HCT116 (cell line): Measurements from ENCODE around the gene FSCN2. TPM values are rescaled to one million over a fixed set of nuclear protein-coding genes. Genes with fewer than 3 reads are reported as not detected.
A peak's percentile ranks its signal among the peaks of the same experiment; 100 is the strongest.

Experiments
- ATAC-seq: fragments of 200-7000 bp; cut with Tn5 transposase; 2 replicates; pipeline ENCODE4 v1.9.1; 2020; ENCODE audit warnings: mild to moderate bottlenecking, moderate library complexity
- BruUV-seq: library from RNA; stranded (reverse); fragments of 400-500 nt; replicated peaks from 2 replicates; lab custom pipeline; 2021; lab: Mats Ljungman, UMichigan
- CTCF ChIA-PET: fragments of 300-600 bp; sonication (Branson Sonifier 250); formaldehyde crosslinking; loops from one replicate; lab custom pipeline; 2021; ENCODE audit warnings: antibody characterized with exemption; lab: Charles Lee
- POLR2A ChIA-PET: fragments of 300-600, 350-600 bp; sonication (Branson Sonifier 250); formaldehyde crosslinking; loops from one replicate; lab custom pipeline; 2021; ENCODE audit warnings: antibody characterized with exemption; lab: Charles Lee
- RAD21 ChIA-PET, 2 experiments: fragments of 300-600 bp; sonication (Branson Sonifier 250); formaldehyde crosslinking; loops; one replicate each; lab custom pipeline; 2023; ENCODE audit warnings: low total read pairs in 2 of 2; ENCODE audit not compliant: uncharacterized antibody in 2 of 2, unreplicated experiment in 2 of 2, low non-redundant PET in 1 of 2; lab: Charles Lee
- DNase-seq: peaks from one replicate; pipeline ENCODE4 v3.0.0-alpha.2; 2010; ENCODE audit warnings: low read depth, low spot score
- H2AFZ ChIP-seq: fragments of 200-600 bp; shearing (Covaris generic), sonication (generic); 2 replicates; pipeline ENCODE4 v1.6.1; 2017; ENCODE audit warnings: low read depth, mixed run types, mixed read lengths, antibody characterized with exemption, low read length; ENCODE audit not compliant: poor library complexity, severe bottlenecking
- H3K27ac ChIP-seq: 2 replicates; pipeline ENCODE4 v1.5.1; 2012; ENCODE audit warnings: low read depth, low read length
- H3K27me3 ChIP-seq: fragments of 200-600 bp; sonication (generic); 2 replicates; pipeline ENCODE4 v1.6.1; 2016; ENCODE audit warnings: mixed run types, low read length, mixed read lengths; ENCODE audit not compliant: insufficient read depth
- H3K36me3 ChIP-seq, 2 experiments: fragments of 200-500 bp in 1 of 2; fragments of 200-600 bp in 1 of 2; sonication (Bioruptor generic) in 1 of 2; sonication (generic) in 1 of 2; 2 replicates each; pipeline versions ENCODE4 v1.5.1 to v1.6.1; 2014 to 2016; ENCODE audit warnings: low read length in 2 of 2, inconsistent platforms in 1 of 2, mixed read lengths in 1 of 2, mixed run types in 1 of 2; ENCODE audit not compliant: insufficient read depth in 2 of 2, control insufficient read depth in 1 of 2
- H3K4me1 ChIP-seq, 2 experiments: fragments of 200-600 bp in 1 of 2; sonication (generic) in 1 of 2; 2 replicates each; pipeline versions ENCODE4 v1.5.1 to v1.6.1; 2012 to 2017; ENCODE audit warnings: low read length in 2 of 2, inconsistent platforms in 1 of 2, mild to moderate bottlenecking in 1 of 2, mixed read lengths in 1 of 2, mixed run types in 1 of 2, moderate library complexity in 1 of 2; ENCODE audit not compliant: insufficient read depth in 2 of 2, control insufficient read depth in 1 of 2
- H3K4me2 ChIP-seq: fragments of 200-600 bp; sonication (generic); 2 replicates; pipeline ENCODE4 v1.6.1; 2017; ENCODE audit warnings: mixed run types, low read length, mixed read lengths
- H3K4me3 ChIP-seq, 2 experiments: fragments of 200-600 bp in 1 of 2; sonication (generic) in 1 of 2; replicated peaks in 1 of 2; 2 replicates each; pipeline ENCODE4 v1.5.1; 2011 to 2016; ENCODE audit warnings: low read length in 2 of 2, control low read depth in 1 of 2, low read depth in 1 of 2, mild to moderate bottlenecking in 1 of 2, mixed read lengths in 1 of 2, mixed run types in 1 of 2
- H3K79me2 ChIP-seq: fragments of 200-600 bp; sonication (generic); 2 replicates; pipeline ENCODE4 v1.6.1; 2017; ENCODE audit warnings: mild to moderate bottlenecking, mixed run types, low read length, moderate library complexity, mixed read lengths; ENCODE audit not compliant: insufficient read depth
- H3K9ac ChIP-seq: fragments of 200-600 bp; sonication (generic); 2 replicates; pipeline ENCODE4 v1.6.1; 2016; ENCODE audit warnings: low read length, mixed read lengths
- H3K9me2 ChIP-seq: fragments of 200-600 bp; sonication (generic), shearing (Covaris generic); 2 replicates; pipeline ENCODE4 v1.6.1; 2017; ENCODE audit warnings: mixed run types, mild to moderate bottlenecking, moderate library complexity; ENCODE audit not compliant: insufficient read depth
- H3K9me3 ChIP-seq, 2 experiments: fragments of 200-500 bp in 1 of 2; fragments of 200-600 bp in 1 of 2; sonication (Bioruptor generic) in 1 of 2; sonication (generic) in 1 of 2; 2 replicates each; pipeline ENCODE4 v1.6.1; 2014 to 2017; ENCODE audit warnings: low read length in 2 of 2, mixed read lengths in 2 of 2, inconsistent platforms in 1 of 2, low read depth in 1 of 2, mild to moderate bottlenecking in 1 of 2, mixed run types in 1 of 2, moderate library complexity in 1 of 2; ENCODE audit not compliant: control insufficient read depth in 1 of 2, insufficient read depth in 1 of 2
- H4K20me1 ChIP-seq: fragments of 200-600 bp; sonication (generic), shearing (Covaris generic); 2 replicates; pipeline ENCODE4 v1.6.1; 2017; ENCODE audit warnings: mixed run types, mild to moderate bottlenecking, moderate library complexity; ENCODE audit not compliant: insufficient read depth
- ATF3 ChIP-seq: IDR thresholded peaks from 2 replicates; pipeline ENCODE4 v1.6.1; 2012
- CBX3 ChIP-seq: IDR thresholded peaks from 2 replicates; pipeline ENCODE4 v1.6.1; 2012; ENCODE audit warnings: low read depth
- CEBPB ChIP-seq: IDR thresholded peaks from 2 replicates; pipeline ENCODE4 v1.6.1; 2012; ENCODE audit warnings: low read depth
- CTCF ChIP-seq, 3 experiments: fragments of 200-600 bp in 1 of 3; sonication (generic) in 1 of 3; IDR thresholded peaks in 2 of 3; conservative IDR thresholded peaks in 1 of 3; 2 replicates each; pipeline ENCODE4 v1.5.1; 2012 to 2017; ENCODE audit warnings: low read depth in 2 of 3, low read length in 2 of 3, antibody characterized with exemption in 1 of 3, borderline replicate concordance in 1 of 3, control low read depth in 1 of 3, mild to moderate bottlenecking in 1 of 3, mixed read lengths in 1 of 3, mixed run types in 1 of 3, moderate library complexity in 1 of 3; ENCODE audit not compliant: insufficient read depth in 1 of 3
- ELF1 ChIP-seq: IDR thresholded peaks from 2 replicates; pipeline ENCODE4 v1.6.1; 2012; ENCODE audit warnings: low read depth, borderline replicate concordance
- EZH2 ChIP-seq: fragments of 200-600 bp; sonication (generic); IDR thresholded peaks from 2 replicates; pipeline ENCODE4 v1.6.1; 2017; ENCODE audit warnings: antibody characterized with exemption, mixed run types
- EZH2phosphoT487 ChIP-seq: fragments of 200-600 bp; IDR thresholded peaks from 2 replicates; pipeline ENCODE4 v1.6.1; 2018; ENCODE audit warnings: antibody characterized with exemption, borderline replicate concordance
- FOSL1 ChIP-seq: IDR thresholded peaks from 2 replicates; pipeline ENCODE4 v1.6.1; 2012; ENCODE audit warnings: low read depth
- JUND ChIP-seq: IDR thresholded peaks from 2 replicates; pipeline ENCODE4 v1.6.1; 2012
- MAX ChIP-seq: IDR thresholded peaks from 2 replicates; pipeline ENCODE4 v1.6.1; 2012
- POLR2A ChIP-seq: IDR thresholded peaks from 2 replicates; pipeline ENCODE4 v1.7.0; 2011; ENCODE audit warnings: borderline replicate concordance; ENCODE audit not compliant: insufficient read depth, insufficient read length; ENCODE audit errors: extremely low read depth
- RAD21 ChIP-seq: IDR thresholded peaks from 2 replicates; pipeline ENCODE4 v1.6.1; 2012; ENCODE audit warnings: low read depth, mild to moderate bottlenecking
- REST ChIP-seq: IDR thresholded peaks from 2 replicates; pipeline ENCODE4 v1.6.1; 2012; ENCODE audit warnings: low read depth
- SIN3A ChIP-seq: IDR thresholded peaks from 2 replicates; pipeline ENCODE4 v1.6.1; 2012; ENCODE audit warnings: low read depth
- SP1 ChIP-seq: IDR thresholded peaks from 2 replicates; pipeline ENCODE4 v1.6.1; 2012; ENCODE audit warnings: low read depth
- TCF7L2 ChIP-seq: IDR thresholded peaks from 2 replicates; pipeline ENCODE4 v1.7.0; 2011; ENCODE audit warnings: borderline replicate concordance, inconsistent platforms; ENCODE audit not compliant: insufficient read depth, insufficient read length; ENCODE audit errors: extremely low read depth
- ZBTB33 ChIP-seq: IDR thresholded peaks from 2 replicates; pipeline ENCODE4 v1.6.1; 2011; ENCODE audit warnings: mild to moderate bottlenecking, low read length, moderate library complexity; ENCODE audit not compliant: insufficient replicate concordance; ENCODE audit errors: extremely low read depth
- ZFX ChIP-seq: fragments of 450-650 bp; IDR thresholded peaks from 2 replicates; pipeline ENCODE4 v1.6.1; 2017
- ZNF274 ChIP-seq: fragments of 200-500 bp; sonication (Bioruptor generic); IDR thresholded peaks from 2 replicates; pipeline ENCODE4 v1.6.1; 2014; ENCODE audit warnings: mild to moderate bottlenecking, low read depth, low read length, inconsistent platforms
- intact Hi-C: fragments of 100-400 bp; cut with micrococcal nuclease; formaldehyde crosslinking; loops from 2 replicates; pipeline ENCODE4 v1.10.0; 2022
- total RNA-seq: library from RNA; stranded (reverse); gene quantifications from one replicate; pipeline ENCODE4 v1.2.1, GENCODE V29; 2021; ENCODE audit not compliant: unreplicated experiment

The FSCN2 gene
- total RNA-seq, 1 experiment from 2014 or later = 10.1 TPM

- ATAC-seq (peak; percentile 36), DNase-seq (no peak)
- BruUV-seq = no TSS peak
- Histone ChIP-seq H3K9me2 (no peaks in the 10 kb centered on the region), H3K9ac (no peak overlapping the region), H3K9me3 (no peaks in the 10 kb centered on the region), H4K20me1 (peaks cover 8% of the 10 kb centered on the region), H3K79me2 (peaks cover 85% of the 10 kb centered on the region), H3K36me3 (peaks cover 33 to 55% of the 10 kb centered on the region in 2 experiments), H3K4me1 (peaks cover 24 to 42% of the 10 kb centered on the region in 2 experiments), H3K27me3 (no peaks in the 10 kb centered on the region), H3K4me3 (no peak overlapping the region), H3K27ac (peak overlapping the region; percentile 40), H3K4me2 (peak overlapping the region; percentile 45), H2AFZ (no peak overlapping the region)
- POLR2A ChIA-PET = interaction anchor here (1.1 kb wide), 1 partner anchor 11 kb away, joined by 5 read pairs; no protein-coding TSS in a partner anchor
- RAD21 ChIA-PET = interaction anchor here in 1 of 2 experiments (0.7 kb wide), 1 partner anchor 100 kb away, joined by 4 read pairs; no protein-coding TSS in a partner anchor
- TF ChIP-seq SIN3A = no peak
- no peak for TF ChIP-seq CBX3
- TF ChIP-seq ATF3 = no peak
- TF ChIP-seq ZFX = no peak
- TF ChIP-seq EZH2 = no peak
- TF ChIP-seq EZH2phosphoT487 = no peak
- no peak for TF ChIP-seq REST
- no peak for TF ChIP-seq CEBPB
- no peak for TF ChIP-seq TCF7L2
- TF ChIP-seq ELF1 = no peak
- TF ChIP-seq FOSL1 = no peak
- no peak for TF ChIP-seq JUND
- TF ChIP-seq MAX = no peak
- TF ChIP-seq ZNF274 = no peak
- no peak for TF ChIP-seq ZBTB33
- no peak for TF ChIP-seq SP1
- no peak for TF ChIP-seq RAD21
- TF ChIP-seq CTCF (IDR thresholded peaks at IDR 0.05 in 2 of 3, conservative IDR thresholded peaks at IDR 0.05 in 1 of 3; ENCODE audit: borderline replicate concordance in 1 of 3, insufficient read depth in 1 of 3, low read depth in 2 of 3, low read length in 2 of 3) = no peak
- TF ChIP-seq POLR2A = no peak
- intact Hi-C loops = no loop called here
- CTCF ChIA-PET = no interaction called here
These were observed 49.3 kb downstream of the FSCN2 start for GRCh38 chr17:81577278-81578000.
